GM08714 (cell line): ENCODE results near the gene SYNE3.

Experiments
- H3K4me3 ChIP-seq: fragments of 200-500 bp; sonication (Bioruptor generic); 2 replicates; pipeline ENCODE4 v1.5.1; 2014; ENCODE audit warnings: mild to moderate bottlenecking, low read length, inconsistent platforms
- ZNF274 ChIP-seq: IDR thresholded peaks from 2 replicates; pipeline ENCODE4 v1.6.1; 2012; ENCODE audit warnings: mild to moderate bottlenecking, low read depth, low read length

The SYNE3 gene, protein sequence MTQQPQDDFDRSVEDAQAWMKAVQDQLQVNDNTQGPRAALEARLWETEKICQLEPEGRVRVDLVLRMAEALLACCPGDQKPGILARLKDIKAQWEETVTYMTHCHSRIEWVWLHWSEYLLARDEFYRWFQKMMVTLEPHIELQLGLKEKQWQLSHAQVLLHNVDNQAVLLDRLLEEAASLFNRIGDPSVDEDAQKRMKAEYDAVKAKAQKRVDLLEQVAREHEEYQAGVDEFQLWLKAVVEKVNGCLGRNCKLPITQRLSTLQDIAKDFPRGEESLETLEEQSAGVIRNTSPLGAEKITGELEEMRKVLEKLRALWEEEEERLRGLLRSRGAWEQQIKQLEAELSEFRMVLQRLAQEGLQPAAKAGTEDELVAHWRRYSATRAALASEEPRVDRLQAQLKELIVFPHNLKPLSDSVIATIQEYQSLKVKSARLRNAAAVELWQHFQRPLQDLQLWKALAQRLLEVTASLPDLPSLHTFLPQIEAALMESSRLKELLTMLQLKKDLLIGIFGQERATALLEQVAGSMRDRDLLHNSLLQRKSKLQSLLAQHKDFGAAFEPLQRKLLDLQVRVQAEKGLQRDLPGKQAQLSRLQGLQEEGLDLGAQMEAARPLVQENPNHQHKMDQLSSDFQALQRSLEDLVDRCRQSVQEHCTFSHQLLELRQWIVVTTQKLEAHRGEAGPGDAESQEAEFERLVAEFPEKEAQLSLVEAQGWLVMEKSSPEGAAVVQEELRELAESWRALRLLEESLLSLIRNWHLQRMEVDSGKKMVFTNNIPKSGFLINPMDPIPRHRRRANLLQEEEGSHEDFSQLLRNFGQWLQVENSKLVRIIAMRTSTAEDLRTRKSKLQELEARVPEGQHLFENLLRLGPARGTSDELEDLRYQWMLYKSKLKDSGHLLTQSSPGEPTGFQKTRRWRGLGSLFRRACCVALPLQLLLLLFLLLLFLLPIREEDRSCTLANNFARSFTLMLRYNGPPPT

DNA sequence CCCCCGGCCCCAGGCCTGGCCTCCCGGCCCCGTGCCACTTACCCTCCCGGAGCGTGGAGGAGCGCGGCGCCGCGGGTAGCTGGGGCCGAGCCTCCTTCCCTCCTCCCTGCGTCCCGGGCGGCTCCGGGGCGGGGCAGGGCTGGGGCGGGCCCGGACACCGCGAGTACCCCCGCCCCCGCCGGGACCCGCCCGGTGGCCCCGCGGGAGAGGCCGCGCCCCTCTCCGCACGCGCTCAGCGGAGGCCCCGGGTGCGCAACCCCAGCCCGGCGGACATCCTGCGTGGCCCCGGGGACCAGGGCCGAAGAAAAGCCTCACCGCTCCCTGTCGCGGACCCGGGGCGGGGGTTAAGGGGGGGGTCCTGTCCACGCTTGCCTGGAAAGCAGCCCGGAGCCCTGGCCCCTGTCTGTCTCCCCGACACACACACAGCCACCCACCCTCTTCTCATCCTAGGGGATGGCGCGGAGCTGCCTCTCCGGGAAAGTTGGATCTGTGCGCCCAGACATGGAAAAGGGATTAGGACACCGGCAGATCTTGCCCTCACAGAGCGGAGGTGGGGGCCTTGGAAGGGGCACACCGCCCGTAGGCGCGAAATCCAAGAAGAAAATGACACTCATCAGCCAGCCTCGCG lies at the start of gene SYNE3:
TSS of gene SYNE3 (minus strand) at position 97 of the 628 bp plus-strand sequence. CDS start 40,829 bp downstream, outside the sequence.
- H3K4me3 ChIP-seq: peak within 1 kb of the TSS; percentile 65; the same call in 1 of the 2 replicates
- no peak for TF ChIP-seq ZNF274

DNA sequence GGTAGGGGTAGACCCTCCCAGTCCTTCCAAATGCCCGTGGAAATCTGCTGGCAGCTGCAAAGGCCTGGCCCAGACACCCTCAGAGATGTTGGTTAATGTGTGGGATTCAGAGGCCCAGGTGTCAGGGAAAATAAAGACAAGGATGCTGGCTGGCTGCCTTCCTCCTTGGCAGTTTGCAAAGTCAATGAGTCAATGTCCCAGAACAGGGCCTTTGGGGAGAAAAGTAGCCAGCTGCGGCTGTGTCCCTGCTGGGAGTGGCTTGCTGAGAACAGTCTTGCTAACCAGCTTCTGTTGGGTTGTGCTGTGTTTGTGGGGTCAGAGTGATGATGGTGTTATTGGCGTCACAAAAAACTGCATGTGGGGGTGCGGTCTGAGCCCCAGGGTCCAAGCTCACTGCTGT lies 47.6 kb upstream of the SYNE3 start:
- TF ChIP-seq ZNF274: no peak
- H3K4me3 ChIP-seq: no peak overlapping the region

DNA sequence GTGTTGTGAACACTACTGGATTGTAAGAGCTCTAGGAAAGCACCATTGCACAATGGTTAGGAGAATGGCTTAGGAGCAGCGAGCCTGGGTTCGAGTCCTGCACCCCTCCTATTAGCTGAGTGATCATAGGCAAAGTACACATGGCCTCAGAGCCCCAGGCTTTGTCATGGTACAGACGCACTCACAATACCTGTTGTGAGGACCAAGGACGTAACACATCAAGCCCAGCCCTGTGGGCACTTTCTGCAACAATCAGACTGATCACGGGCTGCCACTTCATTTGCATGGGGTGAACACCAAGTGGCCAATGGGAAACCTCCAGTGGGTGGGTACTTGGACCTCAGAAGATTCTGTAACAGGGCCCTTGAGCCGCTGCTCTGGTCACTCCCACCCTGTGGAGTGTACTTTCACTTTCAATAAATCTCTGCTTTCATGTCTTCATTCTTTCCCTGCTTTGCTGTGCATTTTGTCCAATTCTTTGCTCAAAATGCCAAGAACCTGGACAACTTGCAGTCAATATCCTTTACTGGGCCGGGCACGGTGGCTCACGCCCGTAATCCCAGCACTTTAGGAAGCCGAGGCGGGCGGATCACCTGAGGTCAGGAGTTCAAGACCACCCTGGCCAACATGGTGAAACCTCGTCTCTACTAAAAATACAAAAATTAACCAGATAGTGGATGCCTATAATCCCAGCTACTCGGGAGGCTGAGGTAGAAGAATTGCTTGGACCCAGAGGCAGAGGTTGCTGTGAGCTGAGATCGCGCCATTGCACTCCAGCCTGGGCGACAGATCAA lies 46.6 kb upstream of the SYNE3 start:
- no peak overlapping the region for H3K4me3 ChIP-seq
- TF ChIP-seq ZNF274: no peak

DNA sequence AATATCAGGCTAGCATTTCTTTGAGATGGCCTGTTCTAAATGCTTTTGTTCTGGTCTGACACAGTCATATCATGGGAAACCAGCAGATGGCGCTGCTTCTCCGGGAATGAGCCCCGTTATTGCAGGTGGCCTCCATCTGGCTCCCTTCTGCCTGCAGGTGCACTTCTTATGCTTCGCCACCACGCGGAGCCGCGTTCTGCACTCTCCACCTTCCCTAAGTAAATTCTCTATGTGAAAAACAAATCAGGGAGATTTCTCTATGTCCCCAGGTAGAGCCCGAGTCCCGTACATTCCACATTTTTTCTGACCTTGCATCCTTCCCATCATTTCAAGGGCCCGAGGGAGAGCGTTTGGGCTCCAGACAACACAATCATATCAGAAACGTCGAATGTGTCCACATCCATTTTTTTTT lies 44.6 kb upstream of the SYNE3 start:
- TF ChIP-seq ZNF274: no peak
- no peak overlapping the region for H3K4me3 ChIP-seq

DNA sequence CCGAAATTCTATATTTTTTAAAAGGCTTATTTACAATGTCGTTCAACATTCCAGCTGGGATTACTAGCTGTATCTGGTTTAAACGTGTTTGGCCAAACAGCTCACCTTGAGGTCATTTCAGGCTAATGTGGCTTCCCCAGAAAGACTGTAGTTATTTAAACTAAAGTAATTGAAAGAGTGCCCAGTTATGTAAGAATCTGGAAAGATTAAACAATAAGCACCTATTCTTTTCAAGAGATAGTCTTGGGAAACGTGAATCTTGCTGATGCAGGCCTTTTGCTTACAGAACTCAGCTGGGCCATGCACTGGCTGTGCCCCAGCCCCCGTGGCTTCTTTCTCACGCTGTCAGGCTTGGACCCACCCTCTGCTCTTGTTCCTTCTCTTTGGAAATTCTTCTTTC lies 42.8 kb upstream of the SYNE3 start:
- no peak for TF ChIP-seq ZNF274
- no peak overlapping the region for H3K4me3 ChIP-seq

DNA sequence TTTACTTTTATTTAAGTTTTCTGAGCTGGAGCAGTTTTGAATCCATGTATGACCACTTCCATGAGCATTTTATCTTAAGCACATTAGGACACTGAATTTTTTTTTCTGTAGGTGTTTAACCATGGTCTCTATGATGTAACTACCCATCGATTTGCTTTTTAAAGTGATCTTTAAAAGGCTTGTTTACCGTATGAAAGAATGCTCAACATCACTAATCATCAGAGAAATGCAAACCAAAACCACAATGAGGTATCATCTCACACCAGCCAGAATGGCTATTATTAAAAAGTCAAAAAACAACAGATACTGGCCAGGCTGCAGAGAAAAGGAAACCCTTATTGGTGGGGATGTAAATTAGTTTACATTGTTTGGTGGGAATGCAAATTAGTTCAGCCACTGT lies 41.4 kb upstream of the SYNE3 start:
- H3K4me3 ChIP-seq: no peak overlapping the region
- TF ChIP-seq ZNF274: no peak

DNA sequence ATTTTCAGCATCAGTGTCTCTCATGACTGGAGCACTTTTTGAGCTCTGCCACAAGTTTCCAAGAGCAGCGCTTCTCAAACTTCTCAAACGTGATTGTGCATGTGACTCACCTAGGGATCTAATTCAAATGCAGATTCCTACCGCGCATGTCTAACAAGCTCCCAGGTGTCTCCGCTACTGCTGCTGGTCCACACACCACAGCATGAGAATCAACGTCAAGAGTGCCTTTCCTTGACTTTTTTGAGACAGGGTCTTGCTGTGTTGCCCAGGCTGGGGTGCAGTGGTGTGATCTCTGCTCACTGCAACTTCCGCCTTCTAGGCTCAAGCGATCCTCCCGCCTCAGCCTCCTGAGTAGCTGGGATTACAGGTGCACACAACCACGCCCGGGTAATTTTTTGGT lies 40.8 kb upstream of the SYNE3 start:
- TF ChIP-seq ZNF274: no peak
- H3K4me3 ChIP-seq: no peak overlapping the region

DNA sequence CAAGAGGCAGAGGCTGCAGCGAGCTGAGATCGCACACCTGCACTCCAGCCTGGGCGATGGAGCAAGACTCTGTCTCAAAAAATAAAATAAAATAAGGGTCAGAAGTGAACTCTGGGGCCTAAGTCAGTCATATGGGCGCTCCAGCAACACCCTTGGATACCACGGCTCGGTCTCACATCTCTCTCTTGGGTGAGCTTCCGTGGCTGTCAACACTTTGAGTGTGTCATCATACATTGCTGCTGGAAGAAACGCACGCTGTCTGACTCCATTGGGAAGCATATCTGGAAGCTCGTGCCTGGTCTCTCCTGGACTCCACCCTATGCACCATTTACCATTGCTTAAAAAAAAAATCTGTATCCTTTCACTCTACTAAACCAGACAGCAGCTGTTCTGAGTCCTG lies 38.6 kb upstream of the SYNE3 start:
- no peak overlapping the region for H3K4me3 ChIP-seq
- TF ChIP-seq ZNF274: no peak

DNA sequence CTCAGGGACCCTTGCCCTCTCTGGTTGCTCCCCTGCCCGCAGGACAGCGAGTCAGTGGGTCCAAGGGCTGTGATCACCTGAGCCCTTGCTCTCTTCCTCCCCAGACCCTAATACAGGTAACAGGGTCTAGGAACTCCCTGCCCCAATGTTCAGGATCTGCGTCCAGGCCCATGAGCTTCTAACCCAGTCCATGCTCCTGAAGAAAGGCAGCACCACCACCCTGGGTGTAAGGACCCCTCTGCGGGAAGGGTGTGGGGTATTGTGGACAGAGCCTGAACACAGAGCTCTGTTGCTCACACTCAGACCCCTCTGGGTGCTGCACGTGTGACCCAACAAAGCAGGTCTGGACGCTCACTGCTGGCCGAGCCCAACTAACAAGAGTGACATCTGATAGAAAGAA lies 36.7 kb upstream of the SYNE3 start:
- no peak overlapping the region for H3K4me3 ChIP-seq
- TF ChIP-seq ZNF274: no peak

DNA sequence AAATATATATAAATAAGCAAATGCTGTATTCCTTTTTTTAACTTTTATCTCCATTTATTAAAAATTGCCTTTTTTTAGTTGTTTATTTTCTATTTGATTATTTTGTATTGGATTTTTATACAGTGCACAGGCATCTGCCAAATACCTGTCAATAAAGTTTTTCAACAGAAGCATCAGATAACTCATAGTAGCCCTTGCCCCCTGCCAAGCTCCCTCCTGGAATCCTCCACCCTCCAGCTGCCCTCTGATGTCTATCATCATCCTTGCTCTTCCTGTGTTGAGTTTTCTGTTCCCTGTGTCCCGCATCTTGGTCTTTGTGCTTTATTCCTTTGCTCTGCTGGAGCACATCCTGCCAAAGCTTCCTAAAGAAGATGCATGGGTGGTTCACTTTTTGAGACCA lies 35.0 kb upstream of the SYNE3 start:
- TF ChIP-seq ZNF274: no peak
- no peak overlapping the region for H3K4me3 ChIP-seq

DNA sequence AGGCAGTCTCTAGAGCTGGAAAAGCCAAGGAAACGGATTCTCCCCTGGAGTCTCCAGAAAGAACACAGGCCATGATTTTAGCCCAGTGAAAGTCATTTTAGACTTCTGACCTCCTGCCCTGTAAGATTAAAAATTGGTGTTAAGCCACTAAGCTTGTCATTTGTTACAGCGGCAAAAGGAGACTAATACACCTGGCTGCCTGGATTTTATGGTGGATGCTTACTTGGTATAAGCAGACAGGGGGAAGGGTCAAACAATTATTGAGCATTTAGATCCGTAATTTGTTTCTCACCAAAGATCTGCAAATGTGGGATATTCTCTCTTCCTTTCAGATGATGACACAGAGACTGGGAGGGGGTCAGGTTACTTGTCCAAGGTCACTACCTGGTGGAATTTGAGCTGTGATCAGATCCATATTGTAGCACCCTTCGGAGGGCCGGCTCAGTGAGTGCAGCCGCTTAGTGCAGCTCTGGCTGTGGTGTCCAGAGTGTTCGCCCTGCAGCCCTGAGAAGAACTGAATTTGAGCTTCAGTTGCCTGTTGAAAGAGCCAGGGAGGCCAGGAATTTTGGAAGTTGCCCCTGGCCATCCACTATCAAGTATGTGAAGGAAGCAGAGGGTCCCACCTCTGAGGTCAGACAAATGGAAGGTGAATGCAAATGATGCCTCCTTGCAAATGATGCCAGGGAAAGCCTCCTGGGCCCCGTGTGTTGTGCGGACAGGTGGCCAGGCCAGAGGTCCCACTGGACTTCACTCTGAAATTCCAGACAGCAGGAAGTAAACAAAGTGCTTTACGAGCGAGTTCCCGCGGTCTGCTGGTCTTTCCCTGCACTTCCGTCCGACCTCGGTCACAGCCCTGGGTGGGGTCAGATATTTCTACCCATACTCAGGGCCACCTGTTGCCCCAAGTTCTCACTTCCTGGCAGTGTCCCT lies 33.5 kb upstream of the SYNE3 start:
- H3K4me3 ChIP-seq: no peak overlapping the region
- no peak for TF ChIP-seq ZNF274

DNA sequence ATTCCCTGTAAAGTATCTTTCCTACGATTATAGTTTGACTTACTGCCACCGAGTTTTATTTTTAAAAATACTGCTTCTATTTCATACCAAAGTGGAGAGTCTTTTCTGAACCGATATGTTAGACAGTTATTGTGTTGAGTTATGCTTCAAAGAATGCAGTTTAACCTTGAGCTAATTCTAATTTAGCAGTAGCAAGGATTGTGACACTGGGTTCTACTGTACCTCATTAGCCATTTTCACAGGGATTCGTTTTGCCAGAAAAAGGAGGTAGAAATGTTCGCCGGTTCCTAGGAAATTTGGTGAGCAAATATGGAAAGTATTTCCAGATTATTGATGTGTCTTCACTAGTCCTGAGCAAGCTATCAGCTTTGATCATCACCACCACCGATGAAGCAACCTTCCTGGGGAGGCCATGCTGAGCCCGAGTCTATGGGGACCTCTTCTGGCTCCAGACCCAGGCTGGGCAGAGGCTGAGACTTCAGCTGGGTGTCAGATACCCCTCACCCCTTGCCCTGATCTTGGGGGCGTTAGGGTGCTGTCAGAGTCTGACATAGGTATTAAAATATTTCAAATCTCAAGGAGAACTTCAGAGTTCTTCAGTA lies 32.0 kb upstream of the SYNE3 start:
- TF ChIP-seq ZNF274: no peak
- no peak overlapping the region for H3K4me3 ChIP-seq
